Ovary (tissue), 9 donors: ENCODE measurements around the gene CELF1. TPM values are rescaled to one million over a fixed set of nuclear protein-coding genes. Genes with fewer than 3 reads are reported as not detected.

ENCODE experiments used
- DNase-seq, 5 donors: peaks; one replicate each; pipeline ENCODE4 v3.0.0-alpha.2; 2019 to 2020
- H3K27ac ChIP-seq, 2 donors: fragments of 200-600 bp; one replicate each; pipeline versions ENCODE4 v1.5.1 to v1.8.0; 2019 to 2022
- H3K27me3 ChIP-seq: fragments of 200-600 bp; one replicate; pipeline ENCODE4 v1.8.0; 2022
- H3K36me3 ChIP-seq: fragments of 200-600 bp; sonication (generic); one replicate; pipeline ENCODE4 v1.5.1; 2019
- H3K4me1 ChIP-seq: one replicate; pipeline ENCODE4 v1.8.1; 2013; ENCODE audit warnings: mild to moderate bottlenecking, moderate library complexity; ENCODE audit not compliant: insufficient read depth
- H3K4me3 ChIP-seq: fragments of 200-600 bp; sonication (generic); one replicate; pipeline ENCODE4 v1.5.1; 2017
- H3K9me3 ChIP-seq, 2 donors: fragments of 200-600 bp in 1 of 2; sonication (generic) in 1 of 2; one replicate each; pipeline versions ENCODE4 v1.5.1 to v1.8.1; 2013 to 2019; ENCODE audit warnings: mild to moderate bottlenecking in 1 of 2, moderate library complexity in 1 of 2
- EP300 ChIP-seq: sonication (generic); formaldehyde crosslinking; IDR thresholded peaks from one replicate; pipeline ENCODE4 v1.6.1; 2017; ENCODE audit warnings: antibody characterized with exemption
- POLR2A ChIP-seq: fragments of 450-650 bp; IDR thresholded peaks from one replicate; pipeline ENCODE4 v1.6.1; 2017; ENCODE audit warnings: antibody characterized with exemption, mild to moderate bottlenecking, moderate library complexity
- WGBS, 3 donors: extraction: QIAGEN DNeasy Blood & Tissue Kit in 1 of 3; methylation state at CpG; one replicate each; pipeline versions ENCODE4 v1.1.5 to v1.1.7; 2013 to 2017; 5-methylcytosine and 5-hydroxymethylcytosine counted together
- intact Hi-C, 4 donors: fragments of 100-400 bp; cut with DNase I; formaldehyde crosslinking; loops; one replicate each; pipeline versions ENCODE4 v1.11.0 to v1.15.1; 2022 to 2023
- polyA plus RNA-seq, 2 donors: library from polyadenylated mRNA; stranded (reverse); fragments of 200-250 nt in 1 of 2; fragments of 350-450 nt in 1 of 2; fragmentation: Illumina TruSeq in 1 of 2; extraction: RNeasy Lipid Tissue Mini Kit (QIAGEN cat#74804) in 1 of 2; gene quantifications; one replicate each; pipeline ENCODE4 v1.2.3, GENCODE V29; 2013 to 2014
- total RNA-seq, 7 donors: library from RNA; depleted of rRNA in 2 of 7; stranded (reverse); fragments of >200 nt in 2 of 7; fragmentation: NEBNext Ultra II Directional in 3 of 7; extraction: Animal tissue kit (Norgen Biotek cat#: 25700) in 3 of 7; gene quantifications; one replicate each; pipeline versions ENCODE4 v1.1.0 to v1.2.4, GENCODE V29; 2016 to 2023
- TF ChIP-seq, protein P1 (sequence below), 3 donors: fragments of 450-650 bp in 2 of 3; fragments of 200-600 bp in 1 of 3; IDR thresholded peaks; one replicate each; pipeline versions ENCODE4 v1.5.1 to v1.8.0; 2016 to 2022; ENCODE audit warnings: antibody characterized with exemption in 3 of 3, mild to moderate bottlenecking in 1 of 3
- donor health status: DM: no; HTN: no; CAD: no; lungs with moderate emphysema.
- donor health status: DM: no; HTN: no; CAD: no.
- donor health status: Bipolar disorder and iron deficiency.
- donor health status: DM: yes; HTN: yes; CAD: no.
- donor health status: DM: no; HTN: no; CAD: no.
- donor health status: DM: yes; HTN: yes; CAD: no.

The CELF1 gene
- total and polyA plus RNA-seq, 9 donors, result 25.0 to 109 (median 71.5) TPM

DNA sequence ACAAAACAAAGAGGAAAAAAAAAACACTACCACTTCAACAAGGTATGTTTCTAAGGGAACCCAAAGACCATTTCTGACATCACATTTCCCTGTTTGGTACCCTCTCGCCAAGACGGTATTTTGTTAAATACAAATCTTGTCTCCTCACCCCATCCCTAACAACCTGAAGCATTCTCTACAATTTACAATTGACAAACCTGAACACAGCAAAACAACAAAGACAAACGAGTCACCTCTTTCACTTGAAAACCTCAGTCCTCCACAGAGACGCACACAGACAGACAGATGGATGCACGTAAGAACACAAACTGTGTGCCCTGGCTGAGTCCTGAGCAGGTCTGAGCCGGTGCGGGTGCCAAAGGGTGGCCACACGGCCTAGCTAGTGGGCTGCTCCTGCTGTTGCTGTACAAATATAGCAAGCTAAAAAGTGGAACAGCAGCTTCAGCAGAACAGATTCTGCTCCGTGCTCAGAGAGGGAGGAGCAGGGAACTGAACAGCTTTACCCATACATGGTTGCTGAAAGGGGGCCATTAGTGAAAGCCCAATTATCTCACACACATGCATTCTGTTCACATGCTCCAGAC is 28.5 kb downstream of the CELF1 start:
- peaks cover 15% of the 10 kb centered on the region for H3K4me1 ChIP-seq
- no peak for DNase-seq

DNA sequence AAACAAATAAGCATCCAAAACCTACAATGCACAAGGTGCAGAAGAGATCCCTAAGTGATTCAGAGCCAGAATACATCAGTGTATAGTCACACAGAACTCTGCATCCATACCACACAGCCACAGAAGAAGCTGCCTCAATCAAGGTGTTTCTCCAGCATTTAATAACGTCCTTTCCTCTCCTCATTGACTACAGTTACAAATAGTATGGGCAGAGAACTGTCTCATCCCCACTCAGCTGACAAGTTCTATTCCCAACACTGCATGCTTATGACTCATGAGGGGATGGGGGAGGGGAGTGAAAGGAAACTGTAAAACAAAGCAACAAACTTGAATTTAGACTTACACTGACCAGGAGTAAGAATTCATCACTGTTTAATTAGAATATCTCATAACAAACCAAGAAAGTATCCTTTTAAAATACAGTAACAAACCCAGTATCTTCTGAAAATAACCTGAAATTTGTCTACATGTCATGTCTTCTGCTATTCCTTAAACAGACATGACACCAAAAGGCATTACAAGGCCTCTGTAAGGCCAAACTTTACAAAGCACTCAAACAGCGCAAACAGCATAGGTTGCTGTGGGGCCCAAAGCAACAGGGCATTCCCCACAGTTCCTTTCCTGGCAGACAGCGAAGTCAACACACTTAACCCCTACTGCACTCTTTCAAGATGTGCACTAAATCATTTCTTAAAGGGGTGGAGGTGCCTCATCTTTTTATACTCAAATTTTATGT is 29.3 kb downstream of the CELF1 start:
- Histone ChIP-seq H3K4me1 (peaks cover 16% of the 10 kb centered on the region), H3K27me3 (no peaks in the 10 kb centered on the region), H3K36me3 (no peaks in the 10 kb centered on the region), H3K9me3 (no peaks in the 10 kb centered on the region), H3K4me3 (no peak overlapping the region), H3K27ac (peak overlapping the region in 1 of 2 donors; percentile 58)
- intact Hi-C loops, result no loop called here
- DNase-seq, result peak in 3 of 5 donors; percentile 33 to 62 (median 42)
- 0 to 6% (median 3%) methylated on average over 3 of the region's 3 CpGs for WGBS, 3 donors
- TF ChIP-seq EP300, result no peak
- TF ChIP-seq, protein P1, sequence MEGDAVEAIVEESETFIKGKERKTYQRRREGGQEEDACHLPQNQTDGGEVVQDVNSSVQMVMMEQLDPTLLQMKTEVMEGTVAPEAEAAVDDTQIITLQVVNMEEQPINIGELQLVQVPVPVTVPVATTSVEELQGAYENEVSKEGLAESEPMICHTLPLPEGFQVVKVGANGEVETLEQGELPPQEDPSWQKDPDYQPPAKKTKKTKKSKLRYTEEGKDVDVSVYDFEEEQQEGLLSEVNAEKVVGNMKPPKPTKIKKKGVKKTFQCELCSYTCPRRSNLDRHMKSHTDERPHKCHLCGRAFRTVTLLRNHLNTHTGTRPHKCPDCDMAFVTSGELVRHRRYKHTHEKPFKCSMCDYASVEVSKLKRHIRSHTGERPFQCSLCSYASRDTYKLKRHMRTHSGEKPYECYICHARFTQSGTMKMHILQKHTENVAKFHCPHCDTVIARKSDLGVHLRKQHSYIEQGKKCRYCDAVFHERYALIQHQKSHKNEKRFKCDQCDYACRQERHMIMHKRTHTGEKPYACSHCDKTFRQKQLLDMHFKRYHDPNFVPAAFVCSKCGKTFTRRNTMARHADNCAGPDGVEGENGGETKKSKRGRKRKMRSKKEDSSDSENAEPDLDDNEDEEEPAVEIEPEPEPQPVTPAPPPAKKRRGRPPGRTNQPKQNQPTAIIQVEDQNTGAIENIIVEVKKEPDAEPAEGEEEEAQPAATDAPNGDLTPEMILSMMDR (IDR thresholded peaks at IDR 0.05), result no peak
- TF ChIP-seq POLR2A, result no peak

More for the DNA sequence above, 28.5 kb downstream of the CELF1 start:
- H3K27ac ChIP-seq, result peak overlapping the region in 1 of 2 donors; percentile 58
- H3K36me3 ChIP-seq, result no peaks in the 10 kb centered on the region
- no peaks in the 10 kb centered on the region for H3K27me3 ChIP-seq
- H3K9me3 ChIP-seq, result no peaks in the 10 kb centered on the region
- TF ChIP-seq, protein P1 (IDR thresholded peaks at IDR 0.05), result no peak
- TF ChIP-seq POLR2A, result no peak
- WGBS, 3 donors, result 23 to 31% (median 24%) methylated on average over 9 of the region's 9 CpGs
- no peak overlapping the region for H3K4me3 ChIP-seq
- intact Hi-C loops, result no loop called here

DNA sequence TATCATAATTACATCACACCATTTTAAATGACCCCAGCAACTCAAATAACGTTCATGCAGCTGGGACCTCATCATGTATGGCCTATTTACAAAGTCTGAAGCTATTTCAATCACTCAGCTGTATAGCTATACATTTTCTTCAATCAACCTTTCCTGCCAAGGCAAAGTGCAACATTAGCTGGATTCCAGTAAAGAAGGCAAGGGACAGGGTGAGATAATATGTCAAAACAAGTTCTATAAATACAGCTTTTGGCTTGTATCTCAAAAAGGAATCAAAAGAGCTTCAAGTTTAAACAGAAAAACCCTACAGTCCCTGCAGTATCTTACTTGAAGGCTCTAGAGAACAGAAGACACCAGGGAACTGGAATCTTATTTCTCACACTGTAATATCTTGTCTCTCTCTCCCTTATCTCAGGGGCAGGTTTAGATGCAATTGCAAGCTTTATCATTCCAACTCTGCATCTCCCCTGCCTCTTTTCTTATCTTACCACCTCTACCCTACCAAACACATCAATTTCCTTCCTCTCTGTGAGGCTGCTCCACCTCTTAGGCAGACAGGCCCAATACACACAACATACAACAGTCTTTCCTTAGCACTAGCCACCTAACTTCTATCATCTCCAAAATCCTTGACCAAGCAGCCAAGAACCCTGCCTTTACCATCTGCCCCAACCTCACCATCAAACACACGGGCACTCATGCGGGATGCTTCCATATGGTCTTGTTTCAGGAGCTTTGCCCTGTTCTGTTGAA is 34.5 kb downstream of the CELF1 start:
- H3K27me3 ChIP-seq, result no peaks in the 10 kb centered on the region
- H3K36me3 ChIP-seq, result no peaks in the 10 kb centered on the region
- WGBS, 3 donors, result 71 to 81% (median 72%) methylated on average over 3 of the region's 3 CpGs
- peaks cover 16% of the 10 kb centered on the region for H3K4me1 ChIP-seq
- DNase-seq, result no peak
- no peaks in the 10 kb centered on the region for H3K9me3 ChIP-seq
- intact Hi-C loops, result loop anchor here in 1 of 4 donors (10.0 kb wide), 1 partner anchor 54 kb away; no protein-coding TSS in a partner anchor
- H3K27ac ChIP-seq, result no peak overlapping the region
- TF ChIP-seq POLR2A (no peak), EP300 (no peak)
- TF ChIP-seq, protein P1 (IDR thresholded peaks at IDR 0.05), result no peak
- H3K4me3 ChIP-seq, result no peak overlapping the region

DNA sequence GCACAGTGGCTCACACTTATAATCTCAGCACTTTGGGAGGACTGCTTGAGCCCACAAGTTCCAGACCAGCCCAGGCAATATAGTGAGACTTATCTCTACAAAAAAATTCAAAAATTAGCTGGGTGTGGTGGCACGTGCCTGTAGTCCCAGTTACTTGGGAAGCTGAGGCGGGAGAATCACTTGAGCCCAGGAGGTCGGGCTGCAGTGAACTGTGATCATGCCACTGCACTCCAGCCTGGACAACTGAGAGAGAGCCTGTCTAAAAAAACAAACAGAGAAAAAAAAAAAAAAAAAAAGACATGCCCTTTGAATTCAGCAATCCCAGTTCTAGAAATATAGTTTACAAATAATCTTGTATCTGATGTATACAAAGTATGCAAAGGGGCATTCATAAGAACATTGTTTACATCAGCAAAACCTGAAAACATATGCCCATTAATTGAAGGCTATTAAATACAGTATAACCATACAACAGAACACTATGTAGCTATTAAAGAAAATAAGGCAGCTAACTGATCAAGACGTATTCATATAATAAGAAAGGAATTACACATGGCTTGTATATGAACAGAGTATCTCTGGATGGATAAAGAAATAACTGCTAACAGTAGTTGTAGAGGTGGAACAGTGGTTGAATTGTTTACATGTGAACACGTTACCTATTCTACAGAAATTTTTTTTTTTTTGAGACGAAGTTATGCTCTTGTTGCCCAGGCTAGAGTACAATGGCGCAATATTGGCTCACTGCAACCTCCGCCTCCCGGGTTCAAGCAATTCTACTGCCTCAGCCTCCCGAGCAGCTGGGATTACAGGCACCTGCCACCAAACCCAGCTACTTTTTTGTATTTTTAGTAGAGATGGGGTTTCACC is 35.7 kb downstream of the CELF1 start:
- no peaks in the 10 kb centered on the region for H3K36me3 ChIP-seq
- no peak overlapping the region for H3K27ac ChIP-seq
- H3K9me3 ChIP-seq, result no peaks in the 10 kb centered on the region
- no peak for DNase-seq
- H3K4me1 ChIP-seq, result peaks cover 13% of the 10 kb centered on the region
- intact Hi-C loops, result loop anchor here in 1 of 4 donors (10.0 kb wide), 1 partner anchor 52 kb away; no protein-coding TSS in a partner anchor
- no peaks in the 10 kb centered on the region for H3K27me3 ChIP-seq
- 84 to 88% (median 87%) methylated on average over 10 of the region's 10 CpGs for WGBS, 3 donors
- TF ChIP-seq POLR2A, result no peak
- TF ChIP-seq, protein P1 (IDR thresholded peaks at IDR 0.05), result no peak
- no peak for TF ChIP-seq EP300
- H3K4me3 ChIP-seq, result no peak overlapping the region
